Measurements from ENCODE around the gene NUDT14. TPM values are rescaled to one million over a fixed set of nuclear protein-coding genes. Genes with fewer than 3 reads are reported as not detected.

NUDT14 gene
- polyA plus RNA-seq, 1 donor from 2014 or later: 55.0 TPM

DNA sequence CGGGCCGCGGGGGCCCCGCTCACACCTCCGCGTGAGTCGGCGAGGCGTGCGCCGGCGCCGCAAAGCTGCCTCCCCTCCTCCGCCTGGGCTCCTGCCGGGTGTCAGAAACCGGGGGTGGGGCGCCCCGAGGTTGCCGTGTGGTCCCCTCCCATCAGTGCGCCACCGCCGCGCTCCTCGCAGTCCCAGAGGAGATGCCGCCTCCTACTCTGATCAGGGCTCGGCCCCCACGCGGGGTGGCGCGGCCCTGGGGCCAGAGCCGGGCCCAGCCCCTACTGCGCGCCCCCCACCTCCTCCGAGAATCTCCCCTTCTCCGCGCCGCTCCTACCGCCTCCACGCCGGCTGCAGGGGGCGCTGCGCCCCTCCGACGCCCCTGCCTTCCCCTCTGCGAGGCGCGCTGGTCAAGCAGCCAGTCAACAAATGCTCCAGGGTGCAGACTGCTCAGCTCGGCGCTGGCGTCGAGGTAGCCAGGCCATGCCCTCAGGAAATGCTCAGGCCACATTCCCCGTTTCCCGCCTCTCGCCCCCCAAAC lies 12.1 kb downstream of the NUDT14 start:
- no peaks in the 10 kb centered on the region for H3K9me2 ChIP-seq (ENCODE audit: insufficient read depth, low read length)
- H3K4me2 ChIP-seq (ENCODE audit: low read length): no peak overlapping the region
- peak overlapping the region; percentile 61 for H3K4me3 ChIP-seq (ENCODE audit: low read length)
- no peak for TF ChIP-seq EP300 (conservative IDR thresholded peaks at IDR 0.05; ENCODE audit: poor library complexity, severe bottlenecking)
- no peak for TF ChIP-seq EZH2 (IDR thresholded peaks at IDR 0.05; ENCODE audit: borderline replicate concordance, insufficient read depth, low read length, poor library complexity, severe bottlenecking)
- TF ChIP-seq, protein P1, sequence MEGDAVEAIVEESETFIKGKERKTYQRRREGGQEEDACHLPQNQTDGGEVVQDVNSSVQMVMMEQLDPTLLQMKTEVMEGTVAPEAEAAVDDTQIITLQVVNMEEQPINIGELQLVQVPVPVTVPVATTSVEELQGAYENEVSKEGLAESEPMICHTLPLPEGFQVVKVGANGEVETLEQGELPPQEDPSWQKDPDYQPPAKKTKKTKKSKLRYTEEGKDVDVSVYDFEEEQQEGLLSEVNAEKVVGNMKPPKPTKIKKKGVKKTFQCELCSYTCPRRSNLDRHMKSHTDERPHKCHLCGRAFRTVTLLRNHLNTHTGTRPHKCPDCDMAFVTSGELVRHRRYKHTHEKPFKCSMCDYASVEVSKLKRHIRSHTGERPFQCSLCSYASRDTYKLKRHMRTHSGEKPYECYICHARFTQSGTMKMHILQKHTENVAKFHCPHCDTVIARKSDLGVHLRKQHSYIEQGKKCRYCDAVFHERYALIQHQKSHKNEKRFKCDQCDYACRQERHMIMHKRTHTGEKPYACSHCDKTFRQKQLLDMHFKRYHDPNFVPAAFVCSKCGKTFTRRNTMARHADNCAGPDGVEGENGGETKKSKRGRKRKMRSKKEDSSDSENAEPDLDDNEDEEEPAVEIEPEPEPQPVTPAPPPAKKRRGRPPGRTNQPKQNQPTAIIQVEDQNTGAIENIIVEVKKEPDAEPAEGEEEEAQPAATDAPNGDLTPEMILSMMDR (IDR thresholded peaks at IDR 0.05; ENCODE audit: poor library complexity, severe bottlenecking): peak; percentile 68
- no peak for TF ChIP-seq TAF1 (IDR thresholded peaks at IDR 0.05; ENCODE audit: low read depth)
- TF ChIP-seq, protein P2, sequence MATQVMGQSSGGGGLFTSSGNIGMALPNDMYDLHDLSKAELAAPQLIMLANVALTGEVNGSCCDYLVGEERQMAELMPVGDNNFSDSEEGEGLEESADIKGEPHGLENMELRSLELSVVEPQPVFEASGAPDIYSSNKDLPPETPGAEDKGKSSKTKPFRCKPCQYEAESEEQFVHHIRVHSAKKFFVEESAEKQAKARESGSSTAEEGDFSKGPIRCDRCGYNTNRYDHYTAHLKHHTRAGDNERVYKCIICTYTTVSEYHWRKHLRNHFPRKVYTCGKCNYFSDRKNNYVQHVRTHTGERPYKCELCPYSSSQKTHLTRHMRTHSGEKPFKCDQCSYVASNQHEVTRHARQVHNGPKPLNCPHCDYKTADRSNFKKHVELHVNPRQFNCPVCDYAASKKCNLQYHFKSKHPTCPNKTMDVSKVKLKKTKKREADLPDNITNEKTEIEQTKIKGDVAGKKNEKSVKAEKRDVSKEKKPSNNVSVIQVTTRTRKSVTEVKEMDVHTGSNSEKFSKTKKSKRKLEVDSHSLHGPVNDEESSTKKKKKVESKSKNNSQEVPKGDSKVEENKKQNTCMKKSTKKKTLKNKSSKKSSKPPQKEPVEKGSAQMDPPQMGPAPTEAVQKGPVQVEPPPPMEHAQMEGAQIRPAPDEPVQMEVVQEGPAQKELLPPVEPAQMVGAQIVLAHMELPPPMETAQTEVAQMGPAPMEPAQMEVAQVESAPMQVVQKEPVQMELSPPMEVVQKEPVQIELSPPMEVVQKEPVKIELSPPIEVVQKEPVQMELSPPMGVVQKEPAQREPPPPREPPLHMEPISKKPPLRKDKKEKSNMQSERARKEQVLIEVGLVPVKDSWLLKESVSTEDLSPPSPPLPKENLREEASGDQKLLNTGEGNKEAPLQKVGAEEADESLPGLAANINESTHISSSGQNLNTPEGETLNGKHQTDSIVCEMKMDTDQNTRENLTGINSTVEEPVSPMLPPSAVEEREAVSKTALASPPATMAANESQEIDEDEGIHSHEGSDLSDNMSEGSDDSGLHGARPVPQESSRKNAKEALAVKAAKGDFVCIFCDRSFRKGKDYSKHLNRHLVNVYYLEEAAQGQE (IDR thresholded peaks at IDR 0.05; ENCODE audit: borderline replicate concordance): no peak
- TF ChIP-seq SMC3 (conservative IDR thresholded peaks at IDR 0.05; ENCODE audit: poor library complexity): peak; percentile 57
- TF ChIP-seq POLR2AphosphoS5 (IDR thresholded peaks at IDR 0.05): no peak
- peak; percentile 39 for TF ChIP-seq RAD21 (conservative IDR thresholded peaks at IDR 0.05)
- TF ChIP-seq MXI1 (conservative IDR thresholded peaks at IDR 0.05; ENCODE audit: poor library complexity, severe bottlenecking): peak; percentile 27
- H3K79me2 ChIP-seq (replicated peaks; ENCODE audit: insufficient read depth, low read length): no peaks in the 10 kb centered on the region
- H3K27me3 ChIP-seq (ENCODE audit: insufficient read depth, low read depth, low read length): peaks cover 5% of the 10 kb centered on the region
- H3K9me3 ChIP-seq (ENCODE audit: low read length): no peaks in the 10 kb centered on the region
- H3F3A ChIP-seq (ENCODE audit: insufficient read depth, low read length, poor library complexity, severe bottlenecking): no peaks in the 10 kb centered on the region
- H2AFZ ChIP-seq (ENCODE audit: low read depth, low read length): no peak overlapping the region
- H4K20me1 ChIP-seq (ENCODE audit: insufficient read depth): no peaks in the 10 kb centered on the region
- peak overlapping the region; percentile 20 for H3K9ac ChIP-seq (ENCODE audit: low read length)
- no peaks in the 10 kb centered on the region for H3K36me3 ChIP-seq (ENCODE audit: insufficient read depth, low read length)
- H3K27ac ChIP-seq (ENCODE audit: low read length): no peak overlapping the region

DNA sequence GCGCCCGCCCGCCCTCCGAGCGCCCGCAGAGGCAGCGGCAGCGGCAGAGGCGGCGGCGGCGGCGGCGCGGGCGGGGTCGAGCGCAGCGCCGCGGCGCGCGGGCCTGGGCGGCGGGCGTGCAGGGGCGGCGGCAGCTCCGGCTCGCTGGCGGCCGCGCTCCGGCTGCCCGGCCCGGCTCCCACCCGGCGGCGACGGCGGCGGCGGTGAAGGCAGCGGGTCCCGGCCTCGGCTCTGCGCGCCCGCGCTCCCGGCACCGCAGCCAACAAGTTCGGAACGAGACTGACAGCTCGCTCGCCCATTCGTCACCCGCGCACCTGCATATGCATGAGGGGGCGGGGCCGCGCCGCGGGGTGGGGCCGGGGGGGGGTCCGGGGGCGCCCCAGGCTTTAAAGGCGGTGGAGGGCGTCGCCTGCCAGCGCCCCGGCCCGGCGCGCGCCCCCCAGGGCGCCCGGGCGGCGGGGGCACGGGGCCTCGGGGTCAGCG lies 12.6 kb downstream of the NUDT14 start, which contains the start of gene JAG2:
JAG2 (minus strand) TSS at position 281 of the 483 bp plus-strand sequence. CDS start 356 bp downstream, outside the sequence.
- H3K27ac ChIP-seq (ENCODE audit: low read length): no peak within 1 kb of the TSS

More for the DNA sequence above, 12.6 kb downstream of the NUDT14 start, which contains the start of gene JAG2:
- Histone ChIP-seq H3K9me3 (ENCODE audit: low read length) (no peaks in the 10 kb centered on the region), H3K36me3 (ENCODE audit: insufficient read depth, low read length) (no peaks in the 10 kb centered on the region), H3F3A (ENCODE audit: insufficient read depth, low read length, poor library complexity, severe bottlenecking) (no peaks in the 10 kb centered on the region), H3K4me2 (ENCODE audit: low read length) (no peak within 1 kb of the TSS), H3K9ac (ENCODE audit: low read length) (peak within 1 kb of the TSS; percentile 66), H3K9me2 (ENCODE audit: insufficient read depth, low read length) (no peaks in the 10 kb centered on the region), H4K20me1 (ENCODE audit: insufficient read depth) (no peaks in the 10 kb centered on the region), H2AFZ (ENCODE audit: low read depth, low read length) (no peak within 1 kb of the TSS), H3K27me3 (ENCODE audit: insufficient read depth, low read depth, low read length) (peaks cover 5% of the 10 kb centered on the region), H3K79me2 (replicated peaks; ENCODE audit: insufficient read depth, low read length) (no peaks in the 10 kb centered on the region), H3K4me3 (ENCODE audit: low read length) (peak within 1 kb of the TSS; percentile 78)
- TF ChIP-seq RAD21 (conservative IDR thresholded peaks at IDR 0.05) (no peak), EZH2 (IDR thresholded peaks at IDR 0.05; ENCODE audit: borderline replicate concordance, insufficient read depth, low read length, poor library complexity, severe bottlenecking) (no peak), TAF1 (IDR thresholded peaks at IDR 0.05; ENCODE audit: low read depth) (no peak), POLR2AphosphoS5 (IDR thresholded peaks at IDR 0.05) (peak; percentile 55), SMC3 (conservative IDR thresholded peaks at IDR 0.05; ENCODE audit: poor library complexity) (no peak), EP300 (conservative IDR thresholded peaks at IDR 0.05; ENCODE audit: poor library complexity, severe bottlenecking) (no peak), MXI1 (conservative IDR thresholded peaks at IDR 0.05; ENCODE audit: poor library complexity, severe bottlenecking) (no peak)
- TF ChIP-seq, protein P1 (IDR thresholded peaks at IDR 0.05; ENCODE audit: poor library complexity, severe bottlenecking): no peak
- TF ChIP-seq, protein P2 (IDR thresholded peaks at IDR 0.05; ENCODE audit: borderline replicate concordance): no peak

Data from neural cell (in vitro differentiated cells).